Measurements from ENCODE around the gene FOXC2.

Gene FOXC2

DNA sequence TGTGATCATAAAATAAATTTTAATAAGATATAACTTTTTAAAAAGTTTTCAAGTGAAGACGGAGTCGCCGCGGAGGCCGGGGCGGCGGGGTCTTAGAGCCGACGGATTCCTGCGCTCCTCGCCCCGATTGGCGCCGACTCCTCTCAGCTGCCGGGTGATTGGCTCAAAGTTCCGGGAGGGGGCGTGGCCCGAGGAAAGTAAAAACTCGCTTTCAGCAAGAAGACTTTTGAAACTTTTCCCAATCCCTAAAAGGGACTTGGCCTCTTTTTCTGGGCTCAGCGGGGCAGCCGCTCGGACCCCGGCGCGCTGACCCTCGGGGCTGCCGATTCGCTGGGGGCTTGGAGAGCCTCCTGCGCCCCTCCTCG is at the start of gene FOXC2:
Gene FOXC2 (plus strand): TSS at position 229 of the 365 bp plus-strand sequence. CDS start 507 bp downstream, outside the sequence.
- peak within 1 kb of the TSS; percentile 87 for H3K4me3 ChIP-seq (ENCODE audit: control insufficient read depth, low read depth, low read length)

DNA sequence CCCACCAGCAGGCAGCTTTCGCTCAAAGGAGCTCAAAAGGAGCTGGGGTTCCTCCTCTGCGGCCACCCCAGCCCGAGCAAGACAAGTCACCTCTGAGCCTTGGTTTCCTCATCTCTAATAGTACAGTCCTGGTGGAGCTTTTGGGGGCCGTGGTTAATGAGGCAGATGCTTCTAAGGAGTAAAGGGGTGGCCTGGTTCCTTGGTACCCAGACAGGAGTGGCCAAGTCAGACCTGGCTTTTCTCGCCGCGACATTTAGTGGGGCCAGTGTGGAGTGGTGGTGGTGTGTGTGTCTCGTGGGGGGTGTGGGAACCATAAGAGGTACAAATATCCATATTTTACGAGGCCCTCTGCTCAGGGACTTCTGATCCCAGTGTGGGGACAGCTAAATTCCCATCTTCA is 49.6 kb upstream of the FOXC2 start:
- H3K4me3 ChIP-seq (ENCODE audit: control insufficient read depth, low read depth, low read length), result no peak overlapping the region
- TF ChIP-seq, protein P1, sequence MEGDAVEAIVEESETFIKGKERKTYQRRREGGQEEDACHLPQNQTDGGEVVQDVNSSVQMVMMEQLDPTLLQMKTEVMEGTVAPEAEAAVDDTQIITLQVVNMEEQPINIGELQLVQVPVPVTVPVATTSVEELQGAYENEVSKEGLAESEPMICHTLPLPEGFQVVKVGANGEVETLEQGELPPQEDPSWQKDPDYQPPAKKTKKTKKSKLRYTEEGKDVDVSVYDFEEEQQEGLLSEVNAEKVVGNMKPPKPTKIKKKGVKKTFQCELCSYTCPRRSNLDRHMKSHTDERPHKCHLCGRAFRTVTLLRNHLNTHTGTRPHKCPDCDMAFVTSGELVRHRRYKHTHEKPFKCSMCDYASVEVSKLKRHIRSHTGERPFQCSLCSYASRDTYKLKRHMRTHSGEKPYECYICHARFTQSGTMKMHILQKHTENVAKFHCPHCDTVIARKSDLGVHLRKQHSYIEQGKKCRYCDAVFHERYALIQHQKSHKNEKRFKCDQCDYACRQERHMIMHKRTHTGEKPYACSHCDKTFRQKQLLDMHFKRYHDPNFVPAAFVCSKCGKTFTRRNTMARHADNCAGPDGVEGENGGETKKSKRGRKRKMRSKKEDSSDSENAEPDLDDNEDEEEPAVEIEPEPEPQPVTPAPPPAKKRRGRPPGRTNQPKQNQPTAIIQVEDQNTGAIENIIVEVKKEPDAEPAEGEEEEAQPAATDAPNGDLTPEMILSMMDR (conservative IDR thresholded peaks at IDR 0.05; ENCODE audit: control insufficient read depth, insufficient read depth, low read depth, low read length), result no peak
- no peak for DNase-seq (ENCODE audit: low read depth)

More for the DNA sequence above, at the start of gene FOXC2:
- DNase-seq (ENCODE audit: low read depth), result peak; percentile 94
- TF ChIP-seq, protein P1 (conservative IDR thresholded peaks at IDR 0.05; ENCODE audit: control insufficient read depth, insufficient read depth, low read depth, low read length), result no peak

DNA sequence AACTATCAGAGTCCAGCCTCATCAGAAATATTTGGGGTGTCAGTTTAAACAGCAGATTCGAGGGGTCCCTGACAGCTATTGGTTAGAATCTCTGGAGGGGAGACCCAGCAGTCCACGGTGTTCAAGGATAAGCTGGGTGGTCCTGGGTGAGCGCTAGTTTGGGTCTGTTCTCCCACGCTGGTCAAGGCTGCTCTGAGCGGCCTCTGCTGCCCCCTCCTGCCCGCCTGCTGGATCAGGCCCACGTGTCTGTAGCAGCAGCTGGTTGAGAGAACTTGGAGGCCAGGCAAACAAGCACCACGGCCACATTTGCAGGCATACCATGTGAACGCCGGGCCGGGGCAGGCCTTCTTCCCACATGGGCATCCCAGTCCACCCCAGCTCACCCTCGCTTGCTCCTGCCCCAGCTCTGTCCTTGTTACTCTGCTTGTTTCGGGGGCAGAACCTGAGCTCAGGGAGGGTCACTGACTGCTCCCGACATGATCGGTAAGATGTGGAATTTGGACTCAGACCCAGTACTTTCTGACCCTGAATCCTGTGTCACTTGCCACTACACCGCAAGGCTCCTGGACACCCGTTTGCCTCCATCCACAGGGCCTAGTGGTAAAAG is 48.9 kb upstream of the FOXC2 start:
- DNase-seq (ENCODE audit: low read depth), result peak; percentile 64
- H3K4me3 ChIP-seq (ENCODE audit: control insufficient read depth, low read depth, low read length), result no peak overlapping the region
- TF ChIP-seq, protein P1 (conservative IDR thresholded peaks at IDR 0.05; ENCODE audit: control insufficient read depth, insufficient read depth, low read depth, low read length), result peak; percentile 85

DNA sequence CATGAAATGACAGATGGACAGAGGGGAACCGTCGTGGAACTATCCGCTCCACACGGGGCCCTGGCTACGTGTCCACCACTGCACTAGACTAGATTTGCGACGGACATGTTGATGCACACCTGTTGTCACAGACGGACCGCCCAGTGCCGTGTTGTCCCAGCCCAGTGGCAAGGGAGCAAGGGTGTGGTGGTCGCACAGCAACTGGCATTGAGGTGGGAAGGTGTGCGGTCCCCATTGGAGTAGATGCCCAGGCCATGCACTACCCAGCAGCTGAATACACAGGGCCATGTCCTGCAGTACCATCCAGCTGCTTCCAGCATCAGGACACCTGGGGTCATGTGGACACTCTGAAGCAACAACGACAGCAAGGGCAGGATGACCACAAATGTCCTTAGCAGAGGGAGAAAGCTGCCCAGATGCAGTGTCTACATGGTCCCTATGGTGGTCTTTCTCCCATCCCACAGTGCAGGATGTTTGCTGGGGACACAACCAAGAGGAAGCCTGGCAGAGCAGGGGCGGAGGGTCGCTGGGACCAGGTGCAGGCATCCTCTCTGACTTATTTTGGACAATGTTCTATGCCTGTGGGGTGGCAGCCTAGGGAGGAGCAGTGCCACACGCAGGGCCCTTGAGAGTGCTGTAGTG is 47.5 kb upstream of the FOXC2 start:
- H3K4me3 ChIP-seq (ENCODE audit: control insufficient read depth, low read depth, low read length), result no peak overlapping the region
- DNase-seq (ENCODE audit: low read depth), result no peak
- TF ChIP-seq, protein P1 (conservative IDR thresholded peaks at IDR 0.05; ENCODE audit: control insufficient read depth, insufficient read depth, low read depth, low read length), result no peak

DNA sequence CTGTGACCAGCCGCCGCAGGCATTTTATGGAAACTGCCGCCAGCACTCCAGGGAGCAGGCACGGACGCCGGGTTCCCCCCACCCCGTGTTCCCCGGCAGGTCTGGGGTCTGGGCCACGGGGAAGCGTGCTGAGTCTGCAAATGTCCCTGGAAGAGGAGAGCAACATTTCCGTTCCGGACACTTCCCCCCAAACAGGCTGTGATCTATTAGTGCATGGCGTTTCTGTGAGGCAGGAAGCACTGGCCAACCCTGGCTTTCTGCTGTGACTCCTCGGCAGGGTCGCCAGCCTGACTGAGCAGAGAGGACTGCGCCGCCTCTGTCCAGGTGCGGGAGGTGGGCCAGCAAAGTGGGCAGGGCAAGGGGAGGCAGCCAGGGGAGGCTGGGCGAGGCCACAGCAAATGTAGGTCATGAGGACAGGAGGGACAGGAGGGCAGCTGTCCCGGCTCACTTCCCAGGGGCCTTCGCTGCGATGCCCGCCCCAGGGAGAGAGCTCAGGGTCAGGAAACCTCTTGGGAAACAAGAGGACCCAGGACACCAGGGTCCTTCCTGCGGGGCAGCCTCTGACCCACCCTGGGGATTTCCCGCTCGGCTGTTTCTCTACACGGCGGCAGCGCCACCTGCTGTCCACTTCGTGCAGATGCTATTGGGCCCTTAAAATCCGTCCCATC is 46.8 kb upstream of the FOXC2 start:
- peak; percentile 57 for DNase-seq (ENCODE audit: low read depth)
- H3K4me3 ChIP-seq (ENCODE audit: control insufficient read depth, low read depth, low read length), result no peak overlapping the region
- TF ChIP-seq, protein P1 (conservative IDR thresholded peaks at IDR 0.05; ENCODE audit: control insufficient read depth, insufficient read depth, low read depth, low read length), result peak; percentile 83

DNA sequence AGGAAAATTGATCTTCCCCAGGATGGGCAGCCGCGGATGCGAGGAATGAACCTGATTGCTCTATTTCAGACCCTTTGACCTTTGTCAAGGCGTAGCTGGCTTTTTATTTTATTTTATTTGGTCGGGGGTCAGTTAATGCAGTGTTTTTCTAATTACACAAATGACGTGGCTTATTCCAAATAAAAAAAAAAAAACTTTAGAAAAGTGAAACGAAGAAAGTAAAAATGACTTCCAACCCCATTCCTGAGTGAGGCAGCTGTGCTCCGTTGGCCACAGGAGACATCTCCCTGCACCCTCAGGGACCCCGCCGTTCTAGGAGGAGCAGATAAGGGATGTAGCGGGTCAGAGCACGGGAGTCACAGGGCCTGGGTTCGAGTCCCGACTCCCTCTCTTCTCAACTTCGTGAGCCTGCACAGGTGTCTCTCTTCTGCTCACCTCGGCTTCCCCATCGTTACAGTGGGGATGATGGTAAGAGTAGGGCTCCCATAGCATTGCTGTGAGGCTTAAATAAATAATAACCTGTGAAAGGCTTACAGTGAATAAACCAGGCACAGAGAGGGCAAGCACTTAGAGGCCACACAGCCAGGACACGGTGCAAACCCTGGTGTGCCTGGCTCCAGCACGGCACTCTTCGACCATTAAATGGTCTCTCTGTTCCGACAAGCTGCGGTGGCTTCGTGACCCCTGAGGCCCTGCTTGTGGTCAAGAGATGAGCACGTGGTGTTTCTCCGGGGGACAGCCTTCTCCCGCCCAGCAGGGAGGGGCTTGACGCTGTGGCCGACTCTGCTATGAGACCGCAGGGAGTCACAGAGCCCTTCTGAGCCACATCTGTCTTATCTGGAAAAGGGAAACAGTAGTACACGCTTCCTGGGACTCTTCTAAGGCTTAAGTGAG is 46.1 kb upstream of the FOXC2 start:
- H3K4me3 ChIP-seq (ENCODE audit: control insufficient read depth, low read depth, low read length), result no peak overlapping the region
- no peak for DNase-seq (ENCODE audit: low read depth)

More for the DNA sequence above, 46.1 kb upstream of the FOXC2 start:
- TF ChIP-seq, protein P1 (conservative IDR thresholded peaks at IDR 0.05; ENCODE audit: control insufficient read depth, insufficient read depth, low read depth, low read length), result no peak

Data from fibroblast of mammary gland (primary cell).